BE2C (cell line): ENCODE data around the gene SEPTIN8.

Source experiments
- DNase-seq: peaks from one replicate; pipeline ENCODE4 v3.0.0-alpha.2; 2020
- H3K27me3 ChIP-seq: fragments of 250-450 bp; sonication (Bioruptor Pico); 2 replicates; pipeline ENCODE4 v1.5.1; 2020; ENCODE audit warnings: mild to moderate bottlenecking
- H3K36me3 ChIP-seq: fragments of 250-450 bp; sonication (Bioruptor Pico); 2 replicates; pipeline ENCODE4 v1.5.1; 2020; ENCODE audit warnings: mild to moderate bottlenecking
- H3K4me1 ChIP-seq: fragments of 250-450 bp; sonication (Bioruptor Pico); 2 replicates; pipeline ENCODE4 v1.5.1; 2020
- H3K4me3 ChIP-seq: 2 replicates; pipeline ENCODE4 v1.5.1; 2011; ENCODE audit warnings: low read depth, low read length
- H3K9me3 ChIP-seq: fragments of 250-450 bp; sonication (Bioruptor Pico); 2 replicates; pipeline ENCODE4 v1.5.1; 2020
- TF ChIP-seq, protein P1 (sequence below): IDR thresholded peaks from 2 replicates; pipeline ENCODE4 v1.5.1; 2012; ENCODE audit warnings: mild to moderate bottlenecking, low read depth, low read length

Gene SEPTIN8

GRCh38 chr5:132778856-132779255, 1.8 kb upstream of the SEPTIN8 start:
- Histone ChIP-seq H3K4me1 (peaks cover 13% of the 10 kb centered on the region), H3K36me3 (no peaks in the 10 kb centered on the region), H3K9me3 (no peaks in the 10 kb centered on the region), H3K4me3 (no peak overlapping the region), H3K27me3 (no peaks in the 10 kb centered on the region)
- no peak for DNase-seq
- TF ChIP-seq, protein P1, sequence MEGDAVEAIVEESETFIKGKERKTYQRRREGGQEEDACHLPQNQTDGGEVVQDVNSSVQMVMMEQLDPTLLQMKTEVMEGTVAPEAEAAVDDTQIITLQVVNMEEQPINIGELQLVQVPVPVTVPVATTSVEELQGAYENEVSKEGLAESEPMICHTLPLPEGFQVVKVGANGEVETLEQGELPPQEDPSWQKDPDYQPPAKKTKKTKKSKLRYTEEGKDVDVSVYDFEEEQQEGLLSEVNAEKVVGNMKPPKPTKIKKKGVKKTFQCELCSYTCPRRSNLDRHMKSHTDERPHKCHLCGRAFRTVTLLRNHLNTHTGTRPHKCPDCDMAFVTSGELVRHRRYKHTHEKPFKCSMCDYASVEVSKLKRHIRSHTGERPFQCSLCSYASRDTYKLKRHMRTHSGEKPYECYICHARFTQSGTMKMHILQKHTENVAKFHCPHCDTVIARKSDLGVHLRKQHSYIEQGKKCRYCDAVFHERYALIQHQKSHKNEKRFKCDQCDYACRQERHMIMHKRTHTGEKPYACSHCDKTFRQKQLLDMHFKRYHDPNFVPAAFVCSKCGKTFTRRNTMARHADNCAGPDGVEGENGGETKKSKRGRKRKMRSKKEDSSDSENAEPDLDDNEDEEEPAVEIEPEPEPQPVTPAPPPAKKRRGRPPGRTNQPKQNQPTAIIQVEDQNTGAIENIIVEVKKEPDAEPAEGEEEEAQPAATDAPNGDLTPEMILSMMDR, result no peak

DNA sequence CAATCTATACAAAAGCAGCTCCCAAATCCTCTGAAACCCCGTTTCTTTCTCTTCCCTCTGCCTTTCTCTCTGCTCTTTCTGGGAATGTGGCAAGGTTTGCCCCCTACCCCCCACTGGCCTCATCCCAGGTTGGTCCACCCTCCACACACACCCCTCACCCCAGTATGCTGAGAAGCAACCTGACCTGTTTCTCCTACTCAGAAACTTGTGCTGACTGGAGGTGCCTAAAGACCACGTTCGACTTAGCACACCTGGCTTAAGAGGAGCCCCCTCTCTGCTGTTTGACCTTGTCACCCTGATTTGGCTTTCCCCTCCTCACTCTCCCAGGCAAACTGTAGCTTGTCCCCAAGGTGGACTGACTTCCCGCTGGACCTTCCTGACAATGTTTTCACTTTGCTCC, 1.1 kb upstream of the SEPTIN8 start:
- H3K9me3 ChIP-seq, result no peaks in the 10 kb centered on the region
- H3K4me1 ChIP-seq, result peaks cover 20% of the 10 kb centered on the region
- TF ChIP-seq, protein P1, result no peak
- H3K36me3 ChIP-seq, result no peaks in the 10 kb centered on the region
- DNase-seq, result no peak
- H3K4me3 ChIP-seq, result no peak overlapping the region
- no peaks in the 10 kb centered on the region for H3K27me3 ChIP-seq

DNA sequence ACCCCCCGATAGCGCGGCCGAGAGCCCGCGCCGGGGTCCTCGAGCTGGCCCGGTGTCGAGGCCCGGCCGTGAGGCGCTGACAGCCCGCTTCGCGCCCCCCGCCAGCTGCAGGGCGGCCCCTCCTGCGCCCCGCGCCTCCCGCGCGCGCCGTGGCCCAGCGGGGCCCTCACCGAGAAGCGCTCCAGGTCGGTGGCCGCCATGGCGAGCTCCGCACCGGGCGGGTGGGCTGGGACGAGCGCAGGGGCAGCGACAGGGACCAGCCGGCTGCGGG, 166 bp downstream of the SEPTIN8 start:
- TF ChIP-seq, protein P1, result no peak
- H3K4me3 ChIP-seq, result peak overlapping the region; percentile 83
- peaks cover 22% of the 10 kb centered on the region for H3K4me1 ChIP-seq
- H3K36me3 ChIP-seq, result no peaks in the 10 kb centered on the region
- DNase-seq, result no peak
- H3K27me3 ChIP-seq, result no peaks in the 10 kb centered on the region
- no peaks in the 10 kb centered on the region for H3K9me3 ChIP-seq

DNA sequence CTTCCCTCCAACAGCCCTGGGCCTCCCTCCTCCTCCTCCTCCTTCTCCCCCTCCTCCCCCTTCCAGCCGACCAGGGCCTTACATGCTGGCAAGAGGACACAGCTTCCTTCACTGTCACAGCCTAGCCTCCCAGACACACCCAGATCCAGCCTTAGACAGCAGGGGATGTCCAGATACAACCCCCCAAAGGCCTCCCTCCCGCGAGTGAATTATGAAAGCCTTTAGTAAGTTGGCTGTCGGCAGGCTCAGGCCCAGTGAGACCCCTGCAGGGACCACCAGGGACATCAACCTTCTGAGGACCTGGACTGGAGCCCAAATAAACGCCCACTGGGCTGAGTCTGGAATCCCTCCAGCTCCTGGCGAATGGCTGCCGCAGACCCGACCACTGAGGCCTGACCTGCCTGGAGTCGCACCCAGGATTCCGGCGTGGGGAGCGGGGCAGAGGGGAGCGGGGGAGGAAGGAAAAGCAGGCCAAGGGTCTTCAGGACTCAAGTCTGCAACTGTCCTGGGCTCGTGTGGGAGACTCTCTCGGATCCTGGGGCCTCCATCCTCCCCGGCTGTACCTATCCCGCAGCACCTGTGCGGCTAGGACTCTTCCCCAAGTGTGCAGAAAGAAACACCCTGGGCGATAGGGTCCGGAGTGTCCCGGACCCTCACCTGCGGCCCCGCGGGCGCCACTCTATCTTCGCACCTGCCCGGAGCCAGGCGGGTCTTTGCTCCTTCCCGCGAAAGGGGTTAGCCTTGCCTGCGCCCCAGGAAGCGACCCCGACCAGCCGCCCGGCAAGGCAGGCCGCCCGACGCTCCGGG, 705 bp downstream of the SEPTIN8 start:
- Histone ChIP-seq H3K4me1 (peaks cover 22% of the 10 kb centered on the region), H3K27me3 (no peaks in the 10 kb centered on the region), H3K36me3 (no peaks in the 10 kb centered on the region), H3K4me3 (peak overlapping the region; percentile 83), H3K9me3 (no peaks in the 10 kb centered on the region)
- peak; percentile 83 for DNase-seq
- TF ChIP-seq, protein P1, result peak; percentile 32

DNA sequence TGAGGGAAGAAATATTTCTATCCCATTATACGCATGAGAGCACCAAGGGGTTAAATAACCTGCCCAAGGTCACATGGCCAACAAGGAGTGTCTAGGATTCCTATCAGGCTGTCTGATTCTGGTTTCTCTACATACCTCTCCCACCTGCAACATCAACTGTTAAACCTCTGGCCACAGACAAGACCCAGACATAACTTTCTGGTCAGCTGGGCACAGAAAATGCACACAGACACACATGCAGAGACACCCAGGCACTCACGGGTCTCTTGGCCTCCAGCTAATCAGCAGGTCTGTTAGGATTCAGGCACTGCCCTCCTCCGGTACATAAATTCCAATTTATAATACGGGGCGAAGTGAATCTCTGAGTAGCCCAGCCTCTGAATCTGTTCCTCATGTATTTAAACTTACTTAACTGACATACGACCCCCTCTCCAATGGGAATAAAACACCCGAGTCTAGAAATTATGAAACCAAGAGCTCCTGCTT, 1.5 kb downstream of the SEPTIN8 start:
- TF ChIP-seq, protein P1, result no peak
- H3K27me3 ChIP-seq, result no peaks in the 10 kb centered on the region
- H3K9me3 ChIP-seq, result no peaks in the 10 kb centered on the region
- H3K36me3 ChIP-seq, result no peaks in the 10 kb centered on the region
- H3K4me1 ChIP-seq, result peaks cover 22% of the 10 kb centered on the region
- H3K4me3 ChIP-seq, result peak overlapping the region; percentile 83
- no peak for DNase-seq

GRCh38 chr5:132774896-132775295, 2.1 kb downstream of the SEPTIN8 start:
- no peak for DNase-seq

More at GRCh38 chr5:132774896-132775295, 2.1 kb downstream of the SEPTIN8 start:
- TF ChIP-seq, protein P1, result no peak
- no peak overlapping the region for H3K4me3 ChIP-seq
- H3K36me3 ChIP-seq, result no peaks in the 10 kb centered on the region
- no peaks in the 10 kb centered on the region for H3K9me3 ChIP-seq
- H3K4me1 ChIP-seq, result peaks cover 22% of the 10 kb centered on the region
- no peaks in the 10 kb centered on the region for H3K27me3 ChIP-seq
